Measurements from ENCODE around the gene EEIG2.
"Not testable (repeated sequence)": the region's sequence is repeated elsewhere in the genome, so short reads cannot be mapped to it uniquely, and the experiment has no call there.

The EEIG2 gene

GRCh38 chr1:108534759-108535158 is 25.1 kb upstream of the EEIG2 start:
- no peak overlapping the region for H3K4me3 ChIP-seq (ENCODE audit: low read depth in 1 of 2, low read length in 2 of 2)
- no peaks in the 10 kb centered on the region for H4K20me1 ChIP-seq (ENCODE audit: insufficient read depth, low read length)
- no peaks in the 10 kb centered on the region for H3K4me1 ChIP-seq (ENCODE audit: insufficient read depth, low read length)
- H3K36me3 ChIP-seq (ENCODE audit: insufficient read depth, low read length) = no peaks in the 10 kb centered on the region
- no peak overlapping the region for H3K27ac ChIP-seq (ENCODE audit: low read length)
- H3K79me2 ChIP-seq (ENCODE audit: insufficient read depth, low read length) = no peaks in the 10 kb centered on the region
- H3K9me3 ChIP-seq (ENCODE audit: insufficient read depth, low read length, severe bottlenecking) = no peaks in the 10 kb centered on the region
- no peak for ATAC-seq (ENCODE audit: insufficient read depth, low read depth)
- H3K27me3 ChIP-seq (ENCODE audit: insufficient read depth, low read length, poor library complexity) = peaks cover 5% of the 10 kb centered on the region
- no peak for DNase-seq
- no peak overlapping the region for H2AFZ ChIP-seq (ENCODE audit: low read depth, low read length)
- TF ChIP-seq CTCF (IDR thresholded peaks at IDR 0.05; ENCODE audit: borderline replicate concordance, extremely low read depth, low read length, poor library complexity, severe bottlenecking) (no peak), EZH2 (IDR thresholded peaks at IDR 0.05; ENCODE audit: borderline replicate concordance, low read depth, low read length, severe bottlenecking) (no peak)
- no peak overlapping the region for H3K4me2 ChIP-seq (ENCODE audit: insufficient read depth, low read length)
- no peak overlapping the region for H3K9ac ChIP-seq (ENCODE audit: low read depth, low read length)

GRCh38 chr1:108535315-108535897 is 24.5 kb upstream of the EEIG2 start:
- not testable (repeated sequence) for H3K79me2 ChIP-seq (ENCODE audit: insufficient read depth, low read length); ATAC-seq (ENCODE audit: insufficient read depth, low read depth); H2AFZ ChIP-seq (ENCODE audit: low read depth, low read length); H3K4me3 ChIP-seq (ENCODE audit: low read depth in 1 of 2, low read length in 2 of 2); H3K4me1 ChIP-seq (ENCODE audit: insufficient read depth, low read length); H3K27ac ChIP-seq (ENCODE audit: low read length); H3K36me3 ChIP-seq (ENCODE audit: insufficient read depth, low read length); H4K20me1 ChIP-seq (ENCODE audit: insufficient read depth, low read length); DNase-seq; H3K27me3 ChIP-seq (ENCODE audit: insufficient read depth, low read length, poor library complexity); H3K4me2 ChIP-seq (ENCODE audit: insufficient read depth, low read length); H3K9ac ChIP-seq (ENCODE audit: low read depth, low read length); H3K9me3 ChIP-seq (ENCODE audit: insufficient read depth, low read length, severe bottlenecking)

- not testable (repeated sequence) for H3K27me3 ChIP-seq (ENCODE audit: insufficient read depth, low read length, poor library complexity); H3K4me2 ChIP-seq (ENCODE audit: insufficient read depth, low read length); H3K4me1 ChIP-seq (ENCODE audit: insufficient read depth, low read length); H3K9ac ChIP-seq (ENCODE audit: low read depth, low read length); H2AFZ ChIP-seq (ENCODE audit: low read depth, low read length); DNase-seq; H3K9me3 ChIP-seq (ENCODE audit: insufficient read depth, low read length, severe bottlenecking); H3K79me2 ChIP-seq (ENCODE audit: insufficient read depth, low read length); H3K27ac ChIP-seq (ENCODE audit: low read length); H3K4me3 ChIP-seq (ENCODE audit: low read depth in 1 of 2, low read length in 2 of 2); H4K20me1 ChIP-seq (ENCODE audit: insufficient read depth, low read length); H3K36me3 ChIP-seq (ENCODE audit: insufficient read depth, low read length); ATAC-seq (ENCODE audit: insufficient read depth, low read depth)
These were observed 23.9 kb upstream of the EEIG2 start for GRCh38 chr1:108536021-108536420.

- H3K4me1 ChIP-seq (ENCODE audit: insufficient read depth, low read length); H3K9me3 ChIP-seq (ENCODE audit: insufficient read depth, low read length, severe bottlenecking); ATAC-seq (ENCODE audit: insufficient read depth, low read depth); H3K4me3 ChIP-seq (ENCODE audit: low read depth in 1 of 2, low read length in 2 of 2); H2AFZ ChIP-seq (ENCODE audit: low read depth, low read length); H3K79me2 ChIP-seq (ENCODE audit: insufficient read depth, low read length); DNase-seq; H3K27me3 ChIP-seq (ENCODE audit: insufficient read depth, low read length, poor library complexity); H3K27ac ChIP-seq (ENCODE audit: low read length); H3K9ac ChIP-seq (ENCODE audit: low read depth, low read length); H4K20me1 ChIP-seq (ENCODE audit: insufficient read depth, low read length); H3K36me3 ChIP-seq (ENCODE audit: insufficient read depth, low read length); H3K4me2 ChIP-seq (ENCODE audit: insufficient read depth, low read length): not testable (repeated sequence)
These were observed 23.1 kb upstream of the EEIG2 start for GRCh38 chr1:108536791-108537190.

- Histone ChIP-seq H3K27me3 (ENCODE audit: insufficient read depth, low read length, poor library complexity) (peaks cover 10% of the 10 kb centered on the region), H3K4me2 (ENCODE audit: insufficient read depth, low read length) (no peak overlapping the region)
These were observed 21.9 kb upstream of the EEIG2 start for GRCh38 chr1:108537976-108538375.

More at GRCh38 chr1:108537976-108538375, 21.9 kb upstream of the EEIG2 start:
- Histone ChIP-seq H4K20me1 (ENCODE audit: insufficient read depth, low read length) (no peaks in the 10 kb centered on the region), H3K27ac (ENCODE audit: low read length) (no peak overlapping the region), H3K36me3 (ENCODE audit: insufficient read depth, low read length) (no peaks in the 10 kb centered on the region), H3K4me3 (ENCODE audit: low read depth in 1 of 2, low read length in 2 of 2) (no peak overlapping the region), H3K9ac (ENCODE audit: low read depth, low read length) (no peak overlapping the region), H3K4me1 (ENCODE audit: insufficient read depth, low read length) (no peaks in the 10 kb centered on the region), H2AFZ (ENCODE audit: low read depth, low read length) (no peak overlapping the region), H3K79me2 (ENCODE audit: insufficient read depth, low read length) (no peaks in the 10 kb centered on the region), H3K9me3 (ENCODE audit: insufficient read depth, low read length, severe bottlenecking) (no peaks in the 10 kb centered on the region)
- TF ChIP-seq EZH2 (IDR thresholded peaks at IDR 0.05; ENCODE audit: borderline replicate concordance, low read depth, low read length, severe bottlenecking) = no peak
- TF ChIP-seq CTCF (IDR thresholded peaks at IDR 0.05; ENCODE audit: borderline replicate concordance, extremely low read depth, low read length, poor library complexity, severe bottlenecking) = no peak
- no peak; the same call in 2 of the 3 replicates for ATAC-seq (ENCODE audit: insufficient read depth, low read depth)
- DNase-seq = no peak

All from DND-41 (cell line).